B cell (primary cell): Measurements from ENCODE around the gene ATRNL1. TPM values are rescaled to one million over a fixed set of nuclear protein-coding genes. Genes with fewer than 3 reads are reported as not detected.

Experiments used
- ATAC-seq: fragments of 200-7000 bp; cut with Tn5 transposase; one replicate; pipeline ENCODE4 v1.10.0; 2021; ENCODE audit warnings: low read depth, mild to moderate bottlenecking, moderate number of reproducible peaks, moderate library complexity
- CTCF ChIA-PET: fragments of 350-600 bp; sonication (Branson Sonifier 250); formaldehyde crosslinking; loops from one replicate; lab custom pipeline; 2021; ENCODE audit warnings: antibody characterized with exemption, inconsistent platforms; lab: Charles Lee
- POLR2A ChIA-PET: fragments of 350-600 bp; sonication (Branson Sonifier 250); formaldehyde crosslinking; loops from one replicate; lab custom pipeline; 2021; ENCODE audit warnings: antibody characterized with exemption; lab: Charles Lee
- DNase-seq: peaks from one replicate; pipeline ENCODE4 v3.0.0; 2013
- H2AFZ ChIP-seq: 2 replicates; pipeline ENCODE4 v1.6.1; 2012; ENCODE audit warnings: mild to moderate bottlenecking, low read depth, low read length; ENCODE audit not compliant: insufficient read depth, poor library complexity, severe bottlenecking
- H3K27ac ChIP-seq, 2 donors: 1 replicate in 1 of 2; 2 replicates in 1 of 2; pipeline ENCODE4 v1.5.1; 2012 to 2013; ENCODE audit warnings: low read length in 2 of 2, mild to moderate bottlenecking in 2 of 2, moderate library complexity in 1 of 2
- H3K27me3 ChIP-seq, 4 experiments: fragments of 200-600 bp in 1 of 4; sonication (generic) in 1 of 4; replicated peaks in 1 of 4; 1 replicate in 2 of 4; 2 replicates in 2 of 4; pipeline versions ENCODE4 v1.6.1 to v1.7.0; 2013 to 2016; ENCODE audit warnings: low read length in 3 of 4, mild to moderate bottlenecking in 2 of 4, mixed read lengths in 1 of 4, moderate library complexity in 1 of 4; ENCODE audit not compliant: insufficient read depth in 4 of 4, control insufficient read depth in 3 of 4; ENCODE audit errors: control extremely low read depth in 1 of 4
- H3K36me3 ChIP-seq, 2 experiments: replicated peaks in 1 of 2; 1 replicate in 1 of 2; 2 replicates in 1 of 2; pipeline versions ENCODE4 v1.6.1 to v1.7.1; 2013; ENCODE audit warnings: low read length in 1 of 2; ENCODE audit not compliant: insufficient read depth in 2 of 2, control insufficient read depth in 1 of 2; ENCODE audit errors: control extremely low read depth in 1 of 2, extremely low read depth in 1 of 2
- H3K4me1 ChIP-seq, 2 donors: fragments of 200-600 bp in 1 of 2; sonication (generic) in 1 of 2; 1 replicate in 1 of 2; 2 replicates in 1 of 2; pipeline versions ENCODE4 v1.5.1 to v1.6.1; 2013 to 2017; ENCODE audit warnings: low read length in 2 of 2; ENCODE audit not compliant: control insufficient read depth in 2 of 2, insufficient read depth in 2 of 2
- H3K4me2 ChIP-seq: replicated peaks from 2 replicates; pipeline ENCODE3; 2012; ENCODE audit warnings: mild to moderate bottlenecking, low read depth, low read length; ENCODE audit not compliant: poor library complexity, severe bottlenecking
- H3K4me3 ChIP-seq, 5 experiments: fragments of 200-600 bp in 1 of 5; sonication (generic) in 1 of 5; 1 replicate in 3 of 5; 2 replicates in 2 of 5; pipeline versions ENCODE4 v1.5.1 to v1.7.0; 2011 to 2016; ENCODE audit warnings: low read length in 4 of 5, mild to moderate bottlenecking in 4 of 5, low read depth in 2 of 5, control low read depth in 1 of 5, moderate library complexity in 1 of 5; ENCODE audit not compliant: insufficient read depth in 1 of 5; ENCODE audit errors: control extremely low read depth in 1 of 5, extremely low read depth in 1 of 5
- H3K79me2 ChIP-seq: fragments of 200-600 bp; sonication (generic); one replicate; pipeline ENCODE4 v1.6.0; 2016; ENCODE audit warnings: low read length; ENCODE audit not compliant: control insufficient read depth, insufficient read depth
- H3K9ac ChIP-seq: fragments of 200-600 bp; sonication (generic); 2 replicates; pipeline ENCODE4 v1.6.1; 2017; ENCODE audit warnings: mild to moderate bottlenecking, low read length, moderate library complexity
- H3K9me3 ChIP-seq, 3 donors: one replicate each; pipeline versions ENCODE4 v1.6.1 to v1.7.1; 2013; ENCODE audit warnings: low read length in 2 of 3; ENCODE audit not compliant: control insufficient read depth in 2 of 3, insufficient read depth in 1 of 3; ENCODE audit errors: control extremely low read depth in 1 of 3
- H4K20me1 ChIP-seq: 2 replicates; pipeline ENCODE4 v1.6.0; 2012; ENCODE audit warnings: mild to moderate bottlenecking, low read length; ENCODE audit not compliant: insufficient read depth, control insufficient read depth, poor library complexity, severe bottlenecking
- H3K27ac Mint-ChIP-seq: one replicate; pipeline ENCODE4 v1.8.0; 2021; ENCODE audit warnings: mixed read lengths
- H3K27me3 Mint-ChIP-seq: one replicate; pipeline ENCODE4 v1.8.0; 2021; ENCODE audit warnings: mixed read lengths
- H3K4me1 Mint-ChIP-seq: one replicate; pipeline ENCODE4 v1.8.0; 2021; ENCODE audit warnings: mixed read lengths
- H3K4me3 Mint-ChIP-seq: one replicate; pipeline ENCODE4 v1.8.0; 2021; ENCODE audit warnings: mixed read lengths
- H3K9me3 Mint-ChIP-seq: one replicate; pipeline ENCODE4 v1.8.0; 2022; ENCODE audit warnings: mixed read lengths; ENCODE audit not compliant: insufficient read depth
- CTCF ChIP-seq: fragments of 200-600 bp; IDR thresholded peaks from one replicate; pipeline ENCODE4 v1.8.0; 2022; ENCODE audit warnings: antibody characterized with exemption, mild to moderate bottlenecking
- EZH2 ChIP-seq: IDR thresholded peaks from 2 replicates; pipeline ENCODE4 v1.6.1; 2012; ENCODE audit warnings: borderline replicate concordance, low read depth, mild to moderate bottlenecking, moderate library complexity, low read length; ENCODE audit not compliant: insufficient read depth, poor library complexity, severe bottlenecking
- WGBS: methylation state at CpG from one replicate; pipeline ENCODE4 v1.1.5; 2013; ENCODE audit warnings: missing lambda C conversion rate; ENCODE audit not compliant: insufficient coverage; 5-methylcytosine and 5-hydroxymethylcytosine counted together
- intact Hi-C: fragments of 100-400 bp; cut with micrococcal nuclease; formaldehyde crosslinking; loops from one replicate; pipeline ENCODE4 v1.10.0; 2022
- polyA plus RNA-seq: library from polyadenylated mRNA; depleted of rRNA; stranded (reverse); fragments of >200 nt; gene quantifications from 2 replicates; pipeline ENCODE4 v1.2.3, GENCODE V29; 2012
- total RNA-seq, 2 donors: library from RNA; stranded (reverse); fragments of 120-200 nt in 1 of 2; gene quantifications; 1 replicate in 1 of 2; 2 replicates in 1 of 2; pipeline versions ENCODE4 v1.2.3 to v1.2.4, GENCODE V29; 2013 to 2022

Gene ATRNL1
- total and polyA plus RNA-seq, 2 donors (not counting 1 experiment from before 2014, with no cell fraction given), result 0.24 to 2.2 TPM

GRCh38 chr10:115082506-115082905 is 10.7 kb upstream of the ATRNL1 start:
- Histone ChIP-seq H3K9me3 (peaks cover 0 to 6% (median 0%) of the 10 kb centered on the region in 3 donors), H3K4me1 (no peaks in the 10 kb centered on the region), H3K4me3 (no peak overlapping the region), H3K9ac (no peak overlapping the region), H3K4me2 (no peak overlapping the region), H3K79me2 (no peaks in the 10 kb centered on the region), H3K27ac (no peak overlapping the region), H2AFZ (no peak overlapping the region), H4K20me1 (no peaks in the 10 kb centered on the region), H3K27me3 (no peaks in the 10 kb centered on the region), H3K36me3 (no peaks in the 10 kb centered on the region)
- Mint-ChIP-seq H3K4me1 (no peaks in the 10 kb centered on the region), H3K9me3 (peaks cover 12% of the 10 kb centered on the region), H3K4me3 (no peak overlapping the region), H3K27me3 (peaks cover 14% of the 10 kb centered on the region), H3K27ac (no peak overlapping the region)
- ChIA-PET CTCF (no interaction called here), POLR2A (no interaction called here)
- no peak for ATAC-seq
- DNase-seq, result no peak
- TF ChIP-seq CTCF (no peak), EZH2 (no peak)
- 60% methylated on average over 2 of the region's 2 CpGs for WGBS
- intact Hi-C loops, result no loop called here

DNA sequence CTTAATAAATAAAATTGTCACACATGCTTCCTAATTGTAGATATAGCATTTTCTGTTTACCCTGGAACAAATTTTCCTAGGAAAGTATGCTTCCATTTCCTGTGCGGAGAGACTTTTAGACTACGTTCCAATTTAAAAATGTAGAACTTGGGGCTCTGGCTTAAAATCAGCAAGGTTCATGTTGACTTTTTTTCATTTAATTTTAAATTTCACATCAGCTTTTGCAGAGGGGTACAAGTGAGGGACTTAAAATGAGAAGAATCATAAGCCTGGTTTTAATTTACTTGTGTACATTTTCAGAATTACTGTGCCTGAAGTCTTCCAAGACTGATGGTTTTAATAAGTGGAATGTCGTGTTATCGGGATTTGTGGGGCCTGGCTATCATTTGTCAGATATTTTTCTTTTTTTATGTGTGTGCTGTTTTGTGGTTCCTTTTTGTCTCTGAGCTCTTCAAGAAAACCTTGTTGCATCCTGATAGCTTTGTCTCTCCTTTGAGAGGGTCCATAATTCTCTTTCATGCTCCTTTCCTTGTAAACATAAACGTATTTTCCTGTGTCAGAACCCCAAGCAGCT is 8.8 kb upstream of the ATRNL1 start:
- H3K27ac Mint-ChIP-seq, result no peak overlapping the region
- CTCF ChIA-PET, result no interaction called here
- DNase-seq, result no peak
- H3K4me2 ChIP-seq, result no peak overlapping the region
- H4K20me1 ChIP-seq, result no peaks in the 10 kb centered on the region
- no peak for ATAC-seq
- H3K27ac ChIP-seq, result no peak overlapping the region
- 92% methylated on average over 4 of the region's 5 CpGs for WGBS
- no peak overlapping the region for H2AFZ ChIP-seq
- no peak overlapping the region for H3K4me3 ChIP-seq
- POLR2A ChIA-PET, result no interaction called here
- TF ChIP-seq EZH2 (no peak), CTCF (no peak)
- no peaks in the 10 kb centered on the region for H3K79me2 ChIP-seq
- intact Hi-C loops, result no loop called here
- peaks cover 11% of the 10 kb centered on the region for H3K27me3 Mint-ChIP-seq
- H3K4me3 Mint-ChIP-seq, result no peak overlapping the region
- peaks cover 0 to 5% (median 0%) of the 10 kb centered on the region in 3 donors for H3K9me3 ChIP-seq
- no peaks in the 10 kb centered on the region for H3K4me1 Mint-ChIP-seq
- peaks cover 10% of the 10 kb centered on the region for H3K9me3 Mint-ChIP-seq
- H3K9ac ChIP-seq, result no peak overlapping the region
- no peaks in the 10 kb centered on the region for H3K4me1 ChIP-seq
- peaks cover 0 to under 1% (median 0%) of the 10 kb centered on the region in 4 experiments for H3K27me3 ChIP-seq
- no peaks in the 10 kb centered on the region for H3K36me3 ChIP-seq
